SK-N-MC (cell line): Measurements from ENCODE around the gene PSTPIP2.

Source experiments
- EZH2 ChIP-seq: fragments of 200-600 bp; sonication (generic); IDR thresholded peaks from one replicate; pipeline ENCODE4 v1.6.1; 2017; ENCODE audit warnings: antibody characterized with exemption
- POLR2AphosphoS5 ChIP-seq: IDR thresholded peaks from 2 replicates; pipeline ENCODE4 v1.6.1; 2012; ENCODE audit warnings: mild to moderate bottlenecking, low read depth, low read length, borderline replicate concordance

DNA sequence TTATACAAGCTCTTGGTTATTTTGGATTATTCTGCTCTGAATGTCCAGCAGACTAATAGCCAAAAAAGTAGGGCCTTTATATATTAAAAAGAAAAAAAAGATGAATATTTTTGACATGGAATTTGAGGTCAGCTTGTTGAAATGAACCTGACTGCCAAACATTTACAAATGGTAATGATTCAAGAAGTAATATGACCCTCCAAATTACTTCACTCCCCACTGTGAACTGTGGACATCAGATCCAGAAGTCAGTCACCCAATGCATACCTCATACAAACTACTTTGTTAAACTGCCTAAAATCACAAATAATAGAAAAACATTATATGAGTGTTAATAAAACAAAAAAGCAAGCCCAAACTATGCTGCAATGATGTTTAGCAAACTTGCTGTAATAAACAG is 115.0 kb downstream of the PSTPIP2 start:
- no peak for TF ChIP-seq POLR2AphosphoS5
- TF ChIP-seq EZH2 = no peak
